ENCODE data around the gene STAP2.

GRCh38 chr19:4359627-4360000, 21.0 kb upstream of the STAP2 start:
- TF ChIP-seq CTCF (IDR thresholded peaks at IDR 0.05) (no peak), POLR2AphosphoS5 (IDR thresholded peaks at IDR 0.05) (no peak), POLR2A (IDR thresholded peaks at IDR 0.05) (no peak)

Data from prostate gland (tissue), 2 donors.